ENCODE results near the gene SLC37A2.

Gene SLC37A2

GRCh38 chr11:125079151-125079877 is 16.2 kb downstream of the SLC37A2 start:
- no peak for TF ChIP-seq CTCF (conservative IDR thresholded peaks at IDR 0.05; ENCODE audit: low read depth, low read length)
- DNase-seq (ENCODE audit: low read depth): no peak
- H3K4me3 ChIP-seq (ENCODE audit: low read length): no peak overlapping the region

GRCh38 chr11:125079878-125080530 is 16.9 kb downstream of the SLC37A2 start:
- no peak for TF ChIP-seq CTCF (conservative IDR thresholded peaks at IDR 0.05; ENCODE audit: low read depth, low read length)
- no peak for DNase-seq (ENCODE audit: low read depth)
- no peak overlapping the region for H3K4me3 ChIP-seq (ENCODE audit: low read length)

- no peak for DNase-seq (ENCODE audit: low read depth)
- TF ChIP-seq CTCF (conservative IDR thresholded peaks at IDR 0.05; ENCODE audit: low read depth, low read length): no peak
- no peak overlapping the region for H3K4me3 ChIP-seq (ENCODE audit: low read length)
Measured at GRCh38 chr11:125080531-125080911, 17.4 kb downstream of the SLC37A2 start.

GRCh38 chr11:125081098-125081798 is 18.1 kb downstream of the SLC37A2 start:
- no peak for DNase-seq (ENCODE audit: low read depth)
- H3K4me3 ChIP-seq (ENCODE audit: low read length): no peak overlapping the region
- TF ChIP-seq CTCF (conservative IDR thresholded peaks at IDR 0.05; ENCODE audit: low read depth, low read length): no peak

- no peak for TF ChIP-seq CTCF (conservative IDR thresholded peaks at IDR 0.05; ENCODE audit: low read depth, low read length)
- no peak overlapping the region for H3K4me3 ChIP-seq (ENCODE audit: low read length)
- no peak for DNase-seq (ENCODE audit: low read depth)
Measured at GRCh38 chr11:125082040-125082439, 18.9 kb downstream of the SLC37A2 start.

GRCh38 chr11:125082611-125083311 is 19.7 kb downstream of the SLC37A2 start:
- no peak overlapping the region for H3K4me3 ChIP-seq (ENCODE audit: low read length)
- DNase-seq (ENCODE audit: low read depth): peak; percentile 62
- TF ChIP-seq CTCF (conservative IDR thresholded peaks at IDR 0.05; ENCODE audit: low read depth, low read length): no peak
